Measurements from ENCODE around the gene EFNA2. TPM values are rescaled to one million over a fixed set of nuclear protein-coding genes. Genes with fewer than 3 reads are reported as not detected.
A peak's percentile ranks its signal among the peaks of the same experiment; 100 is the strongest.

Gene EFNA2
- total and polyA plus RNA-seq, 2 of the 4 experiments (the other 2 are of a cell fraction), result not detected

DNA sequence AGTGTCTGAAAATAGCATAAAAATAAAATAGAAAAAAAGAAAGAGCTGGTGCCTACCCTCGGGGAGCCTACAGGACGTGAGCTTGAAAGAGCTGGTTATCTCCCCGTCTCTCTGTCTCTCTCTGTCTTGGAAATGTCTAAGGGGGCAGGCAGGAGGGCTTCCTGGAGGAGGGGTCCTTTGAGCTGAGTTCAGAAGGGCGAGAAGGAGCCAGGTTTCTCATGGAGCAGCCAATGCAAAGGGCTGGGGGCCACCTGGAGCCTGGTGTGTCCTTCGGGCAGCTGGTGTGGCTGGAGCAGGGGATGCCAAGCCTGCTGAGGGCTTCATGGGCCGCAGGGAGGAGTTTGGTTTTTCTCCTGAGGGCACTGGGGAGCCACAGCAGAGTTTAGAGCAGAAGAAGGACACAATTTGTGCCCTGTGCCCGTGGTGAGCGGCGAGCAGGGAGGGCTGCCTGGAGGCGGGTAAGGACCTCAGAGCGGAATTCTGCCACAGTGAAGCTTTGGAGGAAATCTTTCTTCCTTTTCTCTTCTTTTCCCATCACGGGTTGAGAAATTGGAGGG is 38.7 kb downstream of the EFNA2 start:
- Histone ChIP-seq H4K5ac (ENCODE audit: low read depth, low read length) (no peak overlapping the region), H3K27me3 (ENCODE audit: control insufficient read depth, insufficient read depth, low read length) (peaks cover 1% of the 10 kb centered on the region; the same call in 1 of the 2 replicates), H3K18ac (ENCODE audit: low read depth, low read length) (no peak overlapping the region), H2BK120ac (ENCODE audit: low read depth, low read length) (no peak overlapping the region), H3K56ac (ENCODE audit: extremely low read depth, insufficient read depth, low read length) (no peak overlapping the region), H3K9me1 (ENCODE audit: insufficient read depth, low read length) (no peaks in the 10 kb centered on the region), H4K8ac (ENCODE audit: low read depth in 2 of 2, low read length in 2 of 2) (peak overlapping the region in 1 of 2 experiments; percentile 73; a peak in 1 of 4 replicates), H4K91ac (ENCODE audit: insufficient read depth, low read depth, low read length) (no peak overlapping the region), H2BK20ac (ENCODE audit: low read depth, low read length) (no peak overlapping the region), H3K4me3 (ENCODE audit: insufficient read depth, low read depth, low read length) (no peak overlapping the region), H3K4me1 (ENCODE audit: control insufficient read depth, insufficient read depth, low read length) (peaks cover 2% of the 10 kb centered on the region; the same call in 1 of the 2 replicates), H3K14ac (replicated peaks; ENCODE audit: low read depth, low read length) (no peak overlapping the region), H3K79me1 (ENCODE audit: low read depth in 1 of 2, low read length in 2 of 2) (no peaks in the 10 kb centered on the region), H3K27ac (ENCODE audit: insufficient read depth, low read length) (no peak overlapping the region), H2BK15ac (ENCODE audit: low read depth, low read length) (no peak overlapping the region), H3K23ac (ENCODE audit: low read depth, low read length) (no peak overlapping the region), H3K4ac (ENCODE audit: low read depth, low read length) (0 out of 2 replicates have a peak overlapping the region, but pooled peaks have one; percentile 4), H3K36me3 (ENCODE audit: control insufficient read depth, insufficient read depth, low read length) (no peaks in the 10 kb centered on the region), H2BK5ac (ENCODE audit: low read depth, low read length, poor library complexity, severe bottlenecking) (no peak overlapping the region), H3K4me2 (ENCODE audit: low read depth, low read length) (no peak overlapping the region), H2AK9ac (replicated peaks; ENCODE audit: low read depth, low read length, poor library complexity) (no peak overlapping the region), H2AFZ (replicated peaks; ENCODE audit: low read length, poor library complexity) (peak overlapping the region; percentile 90), H4K20me1 (ENCODE audit: insufficient read depth, low read length) (no peaks in the 10 kb centered on the region), H3K9ac (ENCODE audit: low read depth, low read length) (no peak overlapping the region), H2AK5ac (ENCODE audit: low read depth, low read length) (0 out of 2 replicates have a peak overlapping the region, but pooled peaks have one; percentile 10), H3K9me3 (ENCODE audit: control insufficient read depth, insufficient read depth, low read length) (no peaks in the 10 kb centered on the region)
- dilution Hi-C loops (cut with HindIII; ENCODE audit: low sequenced_read_pairs, unreplicated experiment) (no loop called here), in situ Hi-C loops (cut with MboI; ENCODE audit: low sequenced_read_pairs) (no loop called here), intact Hi-C loops (cut with micrococcal nuclease) (no loop called here)
- POLR2A ChIA-PET (ENCODE audit: unreplicated experiment), result no interaction called here
- CTCF ChIA-PET, result interaction anchor here (0.7 kb wide), 1 partner anchor 8 kb away, joined by 3 read pairs; no protein-coding TSS in a partner anchor
- 97% methylated on average over 3 of the region's 12 CpGs; no CpG with 5 or more reads in 1 of the 2 experiments for WGBS, 2 experiments (ENCODE audit: extremely low coverage in 2 of 2, insufficient read length in 1 of 2)
- BruUV-seq (replicated peaks), result no TSS peak
- DNase-seq, result no peak
- no peak for ATAC-seq (ENCODE audit: low read depth)
- TF ChIP-seq RAD21 (IDR thresholded peaks at IDR 0.05; ENCODE audit: low read length) (no peak), FOS (IDR thresholded peaks at IDR 0.05; ENCODE audit: low read depth, low read length) (no peak), SMC3 (IDR thresholded peaks at IDR 0.05; ENCODE audit: low read depth, low read length) (no peak), NFE2L2 (IDR thresholded peaks at IDR 0.05; ENCODE audit: low read depth, low read length) (no peak), MXI1 (IDR thresholded peaks at IDR 0.05; ENCODE audit: borderline replicate concordance, low read depth, low read length) (no peak), RFX5 (IDR thresholded peaks at IDR 0.05; ENCODE audit: low read depth, low read length) (no peak), RCOR1 (IDR thresholded peaks at IDR 0.05; ENCODE audit: insufficient replicate concordance, low read length) (no peak), CHD1 (IDR thresholded peaks at IDR 0.05; ENCODE audit: low read depth, low read length) (no peak)
- TF ChIP-seq, protein P1, sequence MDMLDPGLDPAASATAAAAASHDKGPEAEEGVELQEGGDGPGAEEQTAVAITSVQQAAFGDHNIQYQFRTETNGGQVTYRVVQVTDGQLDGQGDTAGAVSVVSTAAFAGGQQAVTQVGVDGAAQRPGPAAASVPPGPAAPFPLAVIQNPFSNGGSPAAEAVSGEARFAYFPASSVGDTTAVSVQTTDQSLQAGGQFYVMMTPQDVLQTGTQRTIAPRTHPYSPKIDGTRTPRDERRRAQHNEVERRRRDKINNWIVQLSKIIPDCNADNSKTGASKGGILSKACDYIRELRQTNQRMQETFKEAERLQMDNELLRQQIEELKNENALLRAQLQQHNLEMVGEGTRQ (IDR thresholded peaks at IDR 0.05; ENCODE audit: low read depth, low read length), result no peak

All from IMR-90 (cell line).